HK-2 (cell line): ENCODE measurements around the gene CNPY2.
"Not testable (repeated sequence)": the region's sequence is repeated elsewhere in the genome, so short reads cannot be mapped to it uniquely, and the experiment has no call there.

Experiments used
- DNase-seq: peaks from one replicate; pipeline ENCODE4 v3.0.0-alpha.2; 2018; ENCODE audit not compliant: unreplicated experiment

Gene CNPY2

GRCh38 chr12:56298828-56299227 is 17.0 kb downstream of the CNPY2 start:
- no peak for DNase-seq

DNA sequence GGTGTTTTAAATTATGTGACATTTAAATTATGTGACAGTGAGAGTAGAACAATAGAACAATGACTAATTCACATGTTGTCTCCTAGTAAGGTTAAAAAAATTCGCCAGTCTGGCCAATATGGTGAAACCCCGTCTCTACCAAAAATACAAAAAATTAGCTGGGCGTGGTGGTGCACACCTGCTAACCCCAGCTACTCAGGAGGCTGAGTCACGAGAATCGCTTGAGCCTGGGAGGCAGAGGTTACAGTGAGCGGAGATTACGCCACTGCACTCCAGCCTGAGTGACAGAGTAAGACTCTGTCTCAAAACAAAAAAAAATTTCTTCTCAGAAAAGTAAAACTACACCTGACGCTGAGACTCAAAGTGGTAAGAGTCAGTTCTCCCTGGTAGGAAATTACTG is 18.4 kb downstream of the CNPY2 start:
- DNase-seq = no peak

GRCh38 chr12:56296295-56296694 is 19.5 kb downstream of the CNPY2 start:
- no peak for DNase-seq

GRCh38 chr12:56293795-56294194 is 22.0 kb downstream of the CNPY2 start:
- DNase-seq = no peak

DNA sequence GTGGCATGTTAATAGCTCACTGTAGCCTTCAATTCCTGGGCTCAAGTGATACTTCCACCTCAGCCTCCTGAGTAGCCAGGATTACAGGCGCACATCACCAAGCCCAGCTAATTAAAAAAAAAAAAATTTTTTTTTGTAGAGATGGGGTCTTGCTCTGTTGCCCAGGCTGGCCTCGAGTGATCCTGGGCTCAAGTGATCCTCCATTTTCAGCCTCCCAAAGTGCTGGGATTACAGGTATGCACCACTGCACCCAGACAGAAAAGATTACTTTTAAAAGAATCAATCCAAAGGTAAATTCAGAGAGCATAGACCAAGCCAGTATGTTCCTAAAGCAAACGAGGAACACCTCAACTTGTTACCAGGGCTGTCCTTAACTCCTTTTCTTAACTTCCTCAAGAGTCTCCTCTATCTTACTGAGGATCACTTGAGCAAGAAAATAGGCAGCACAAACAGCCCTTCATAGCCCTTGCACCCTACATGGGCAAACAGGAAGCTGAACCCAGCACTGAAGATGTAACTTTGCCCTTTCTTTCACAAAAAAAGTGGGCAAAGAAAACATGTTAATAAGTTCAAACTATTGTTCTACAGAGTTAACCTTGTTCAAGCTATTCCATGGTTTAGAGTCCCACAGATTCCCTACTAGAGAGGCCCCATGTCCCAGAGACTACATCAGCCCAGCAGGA is 26.9 kb downstream of the CNPY2 start:
- DNase-seq = no peak

GRCh38 chr12:56286044-56286830 is 29.6 kb downstream of the CNPY2 start:
- no peak for DNase-seq

DNA sequence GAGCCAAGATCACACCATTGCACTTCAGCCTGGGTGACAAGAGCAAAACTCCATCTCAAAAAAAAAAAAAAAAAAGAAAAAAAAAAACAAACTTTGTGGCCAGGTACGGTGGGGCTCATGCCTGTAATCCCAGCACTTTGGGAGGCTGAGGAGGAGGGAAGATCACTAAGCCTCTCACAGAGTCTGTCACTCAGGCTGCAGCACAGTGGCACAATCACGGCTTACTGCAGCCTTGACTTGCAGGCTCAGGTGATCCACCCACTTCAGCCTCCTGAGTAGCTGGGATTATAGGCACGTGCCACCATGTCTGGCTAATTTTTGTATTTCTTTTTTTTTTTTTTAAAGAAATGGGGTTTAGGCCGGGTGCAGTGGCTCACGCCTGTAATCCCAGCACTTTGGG is 31.5 kb downstream of the CNPY2 start:
- DNase-seq = not testable (repeated sequence)

DNA sequence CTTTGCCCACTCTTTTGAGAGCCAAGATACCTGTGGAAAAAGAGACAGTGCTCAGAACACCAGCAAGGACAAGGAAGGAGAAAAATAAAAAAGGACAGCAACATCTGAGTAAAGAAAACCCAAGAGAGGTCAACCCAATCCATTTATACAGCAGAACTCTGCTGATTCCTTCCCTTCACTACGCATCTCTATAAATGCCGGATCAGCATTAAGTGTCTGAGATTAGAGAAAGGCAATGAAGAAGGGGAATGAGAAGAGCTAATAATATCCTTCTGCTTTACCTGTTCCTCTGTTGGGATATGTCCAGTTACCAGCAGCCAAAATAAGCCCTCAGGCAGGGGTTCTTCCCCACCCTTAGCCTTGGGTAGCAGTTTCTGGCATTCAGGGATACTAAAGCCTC is 33.2 kb downstream of the CNPY2 start:
- no peak for DNase-seq

GRCh38 chr12:56282030-56282429 is 33.8 kb downstream of the CNPY2 start:
- DNase-seq = no peak

DNA sequence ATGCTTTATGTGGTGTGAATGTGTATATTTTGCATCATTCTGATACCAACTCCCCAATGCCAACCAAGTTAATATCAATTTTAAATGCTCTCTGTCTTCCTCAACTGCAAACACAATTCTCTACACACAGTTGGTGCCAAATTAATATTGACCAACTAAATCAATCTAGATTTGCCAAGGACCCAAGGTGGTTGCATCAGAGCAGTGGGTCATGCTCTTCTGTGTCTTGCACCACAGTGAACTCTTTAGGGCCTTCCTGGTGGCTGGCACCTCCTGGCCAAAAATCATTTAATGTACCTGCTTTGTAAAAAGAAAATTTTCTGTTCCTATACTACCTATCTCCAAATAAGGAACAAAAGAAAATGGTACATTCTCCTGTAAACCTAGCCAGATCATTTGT is 34.9 kb downstream of the CNPY2 start:
- no peak for DNase-seq

GRCh38 chr12:56278905-56279304 is 36.9 kb downstream of the CNPY2 start:
- no peak for DNase-seq

DNA sequence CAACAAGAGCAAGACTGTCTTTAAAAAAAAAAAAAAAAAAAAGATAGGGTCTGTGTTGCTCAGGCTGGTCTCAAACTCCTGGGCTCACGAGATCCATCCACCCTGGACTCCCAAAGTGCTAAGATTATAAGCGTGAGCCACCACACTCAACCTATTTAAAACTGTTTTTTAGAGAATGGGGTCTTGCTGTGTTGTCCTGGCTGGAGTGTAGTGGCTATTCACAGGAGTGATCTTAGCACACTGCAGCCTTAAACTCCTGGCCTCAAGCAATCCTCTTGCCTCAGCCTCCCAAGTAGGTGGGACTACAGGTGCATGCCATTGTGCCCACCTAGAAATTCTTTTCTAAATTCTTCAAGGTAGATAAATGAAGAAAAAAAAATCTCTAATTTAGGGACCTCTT is 41.5 kb downstream of the CNPY2 start:
- no peak for DNase-seq

GRCh38 chr12:56272468-56272867 is 43.3 kb downstream of the CNPY2 start:
- DNase-seq = not testable (repeated sequence)

- no peak for DNase-seq
Observed at GRCh38 chr12:56271031-56271430, 44.8 kb downstream of the CNPY2 start.

DNA sequence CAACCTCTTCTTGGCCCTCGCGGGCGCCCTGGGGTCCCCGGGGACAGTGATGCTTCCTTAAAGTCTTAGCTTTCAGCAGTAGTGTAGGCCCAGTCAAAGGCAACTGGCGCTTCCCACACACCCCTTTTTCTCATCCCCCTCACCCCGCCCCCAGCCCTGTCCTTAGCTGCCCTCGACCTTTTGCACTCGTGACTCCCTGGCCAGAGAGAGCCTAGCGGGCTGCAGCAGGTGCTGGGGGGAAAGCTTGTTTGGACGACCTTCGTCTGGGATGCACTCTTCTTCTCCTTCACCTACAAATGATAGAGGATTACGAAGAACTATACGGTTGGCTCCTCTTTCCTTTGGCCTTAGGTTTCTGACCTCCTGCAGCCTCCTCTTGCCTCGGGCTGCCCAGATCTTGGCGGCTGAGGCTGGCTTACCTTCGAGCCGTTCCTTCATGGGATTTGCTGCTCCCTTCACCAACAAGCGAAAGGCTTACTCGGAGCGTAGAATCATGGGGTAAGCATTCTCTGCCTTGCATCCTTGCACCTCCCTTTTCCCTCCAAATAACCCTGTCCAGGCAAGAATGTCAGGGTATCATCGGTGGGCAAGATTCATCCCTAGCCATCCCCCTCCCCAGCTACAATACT is 48.2 kb downstream of the CNPY2 start:
- no peak for DNase-seq

GRCh38 chr12:56266693-56267442 is 48.9 kb downstream of the CNPY2 start, which contains the start of gene COQ10A:
TSS of gene COQ10A (plus strand) at chr12:56266942. CDS start at chr12:56267119, 177 bp downstream.
- DNase-seq = peak; percentile 85

GRCh38 chr12:56266068-56266692 is 49.6 kb downstream of the CNPY2 start:
- DNase-seq = not testable (repeated sequence)

- not testable (repeated sequence) for DNase-seq
Observed at GRCh38 chr12:56262955-56263354, 52.8 kb downstream of the CNPY2 start.

GRCh38 chr12:56261503-56262232 is 54.1 kb downstream of the CNPY2 start:
- peak; percentile 71 for DNase-seq

- no peak for DNase-seq
Observed at GRCh38 chr12:56260921-56261320, 54.9 kb downstream of the CNPY2 start.

GRCh38 chr12:56260380-56260779 is 55.4 kb downstream of the CNPY2 start:
- no peak for DNase-seq
